IPS-20b (cell line): ENCODE measurements around the gene RPGR.

Source experiments
- H3K27ac ChIP-seq: one replicate; pipeline ENCODE4 v1.5.1; 2013; ENCODE audit warnings: low read length
- H3K27me3 ChIP-seq: 2 replicates; pipeline ENCODE4 v1.6.1; 2013; ENCODE audit warnings: mild to moderate bottlenecking, low read length, inconsistent platforms; ENCODE audit not compliant: insufficient read depth
- H3K36me3 ChIP-seq: 2 replicates; pipeline ENCODE4 v1.6.1; 2013; ENCODE audit warnings: low read depth, mild to moderate bottlenecking, inconsistent platforms, low read length, moderate library complexity; ENCODE audit not compliant: insufficient read depth
- H3K4me1 ChIP-seq: 2 replicates; pipeline ENCODE4 v1.6.1; 2013; ENCODE audit warnings: mild to moderate bottlenecking, control low read depth, inconsistent platforms, low read length, moderate library complexity; ENCODE audit not compliant: insufficient read depth
- H3K4me3 ChIP-seq: 2 replicates; pipeline ENCODE4 v1.5.1; 2013; ENCODE audit warnings: mild to moderate bottlenecking, low read length, inconsistent platforms
- H3K9ac ChIP-seq: 2 replicates; pipeline ENCODE4 v1.6.1; 2013; ENCODE audit warnings: low read depth, mild to moderate bottlenecking, inconsistent platforms, low read length, moderate library complexity
- H3K9me3 ChIP-seq: 2 replicates; pipeline ENCODE4 v1.6.1; 2013; ENCODE audit warnings: mild to moderate bottlenecking, low read depth, low read length, inconsistent platforms; ENCODE audit not compliant: insufficient read depth

Gene RPGR

GRCh38 chrX:38318196-38318595 lies 9.1 kb downstream of the RPGR start:
- H3K27me3 ChIP-seq, result no peaks in the 10 kb centered on the region
- 0 out of 2 replicates have a peak, but pooled peaks cover 7% of the 10 kb centered on the region for H3K36me3 ChIP-seq
- no peak overlapping the region for H3K27ac ChIP-seq
- no peaks in the 10 kb centered on the region for H3K4me1 ChIP-seq
- H3K4me3 ChIP-seq, result no peak overlapping the region
- H3K9ac ChIP-seq, result no peak overlapping the region
- H3K9me3 ChIP-seq, result no peaks in the 10 kb centered on the region

- Histone ChIP-seq H3K4me3 (no peak overlapping the region), H3K4me1 (no peaks in the 10 kb centered on the region), H3K36me3 (0 out of 2 replicates have a peak, but pooled peaks cover 7% of the 10 kb centered on the region), H3K27me3 (no peaks in the 10 kb centered on the region), H3K9me3 (no peaks in the 10 kb centered on the region), H3K27ac (no peak overlapping the region), H3K9ac (no peak overlapping the region)
Observed at GRCh38 chrX:38315186-38315585, 12.1 kb downstream of the RPGR start.

GRCh38 chrX:38313190-38313589 lies 14.1 kb downstream of the RPGR start:
- H3K9ac ChIP-seq, result no peak overlapping the region

GRCh38 chrX:38312436-38312835 lies 14.9 kb downstream of the RPGR start:
- no peaks in the 10 kb centered on the region for H3K4me1 ChIP-seq
- H3K4me3 ChIP-seq, result no peak overlapping the region
- H3K27me3 ChIP-seq, result no peaks in the 10 kb centered on the region
- H3K9ac ChIP-seq, result no peak overlapping the region
- H3K9me3 ChIP-seq, result no peaks in the 10 kb centered on the region
- 0 out of 2 replicates have a peak, but pooled peaks cover 7% of the 10 kb centered on the region for H3K36me3 ChIP-seq
- H3K27ac ChIP-seq, result no peak overlapping the region

More at GRCh38 chrX:38313190-38313589, 14.1 kb downstream of the RPGR start:
- no peaks in the 10 kb centered on the region for H3K27me3 ChIP-seq
- 0 out of 2 replicates have a peak, but pooled peaks cover 7% of the 10 kb centered on the region for H3K36me3 ChIP-seq
- H3K27ac ChIP-seq, result no peak overlapping the region
- no peaks in the 10 kb centered on the region for H3K9me3 ChIP-seq
- no peak overlapping the region for H3K4me3 ChIP-seq
- H3K4me1 ChIP-seq, result no peaks in the 10 kb centered on the region

- H3K4me1 ChIP-seq, result no peaks in the 10 kb centered on the region
- H3K9ac ChIP-seq, result no peak overlapping the region
- no peak overlapping the region for H3K4me3 ChIP-seq
- no peaks in the 10 kb centered on the region for H3K9me3 ChIP-seq
- no peak overlapping the region for H3K27ac ChIP-seq
- H3K27me3 ChIP-seq, result no peaks in the 10 kb centered on the region
- H3K36me3 ChIP-seq, result 0 out of 2 replicates have a peak, but pooled peaks cover 7% of the 10 kb centered on the region
Observed at GRCh38 chrX:38311743-38312142, 15.6 kb downstream of the RPGR start.

GRCh38 chrX:38305971-38306370 lies 21.3 kb downstream of the RPGR start:
- no peak overlapping the region for H3K4me3 ChIP-seq
- no peak overlapping the region for H3K9ac ChIP-seq
- no peak overlapping the region for H3K27ac ChIP-seq
- H3K4me1 ChIP-seq, result no peaks in the 10 kb centered on the region
- H3K27me3 ChIP-seq, result no peaks in the 10 kb centered on the region
- H3K9me3 ChIP-seq, result no peaks in the 10 kb centered on the region
- no peaks in the 10 kb centered on the region for H3K36me3 ChIP-seq

- no peak overlapping the region for H3K9ac ChIP-seq
- H3K4me1 ChIP-seq, result no peaks in the 10 kb centered on the region
- H3K9me3 ChIP-seq, result no peaks in the 10 kb centered on the region
- no peaks in the 10 kb centered on the region for H3K36me3 ChIP-seq
- H3K27ac ChIP-seq, result no peak overlapping the region
- H3K27me3 ChIP-seq, result no peaks in the 10 kb centered on the region
- no peak overlapping the region for H3K4me3 ChIP-seq
Observed at GRCh38 chrX:38304010-38304409, 23.3 kb downstream of the RPGR start.

- no peaks in the 10 kb centered on the region for H3K9me3 ChIP-seq
- no peak overlapping the region for H3K9ac ChIP-seq
- H3K27ac ChIP-seq, result no peak overlapping the region
- H3K4me3 ChIP-seq, result peak overlapping the region; percentile 32; the same call in 1 of the 2 replicates
- no peaks in the 10 kb centered on the region for H3K36me3 ChIP-seq
- H3K4me1 ChIP-seq, result no peaks in the 10 kb centered on the region
- H3K27me3 ChIP-seq, result no peaks in the 10 kb centered on the region
Observed at GRCh38 chrX:38293741-38294140, 33.6 kb downstream of the RPGR start.

GRCh38 chrX:38287674-38288073 lies 39.6 kb downstream of the RPGR start:
- Histone ChIP-seq H3K4me3 (no peak overlapping the region), H3K4me1 (no peaks in the 10 kb centered on the region)

GRCh38 chrX:38285649-38286048 lies 41.7 kb downstream of the RPGR start:
- H3K4me3 ChIP-seq, result no peak overlapping the region
- H3K36me3 ChIP-seq, result no peaks in the 10 kb centered on the region
- H3K27ac ChIP-seq, result no peak overlapping the region
- H3K27me3 ChIP-seq, result no peaks in the 10 kb centered on the region
- no peaks in the 10 kb centered on the region for H3K4me1 ChIP-seq
- H3K9ac ChIP-seq, result no peak overlapping the region
- H3K9me3 ChIP-seq, result no peaks in the 10 kb centered on the region

More at GRCh38 chrX:38287674-38288073, 39.6 kb downstream of the RPGR start:
- Histone ChIP-seq H3K9ac (no peak overlapping the region), H3K9me3 (no peaks in the 10 kb centered on the region), H3K27ac (no peak overlapping the region), H3K27me3 (no peaks in the 10 kb centered on the region), H3K36me3 (no peaks in the 10 kb centered on the region)

GRCh38 chrX:38282049-38282448 lies 45.3 kb downstream of the RPGR start:
- H3K36me3 ChIP-seq, result no peaks in the 10 kb centered on the region
- no peaks in the 10 kb centered on the region for H3K9me3 ChIP-seq
- no peak overlapping the region for H3K9ac ChIP-seq
- no peak overlapping the region for H3K4me3 ChIP-seq
- no peak overlapping the region for H3K27ac ChIP-seq
- H3K27me3 ChIP-seq, result no peaks in the 10 kb centered on the region
- peaks cover 7% of the 10 kb centered on the region; the same call in 1 of the 2 replicates for H3K4me1 ChIP-seq

GRCh38 chrX:38279188-38279587 lies 48.1 kb downstream of the RPGR start:
- no peak overlapping the region for H3K4me3 ChIP-seq
- no peak overlapping the region for H3K9ac ChIP-seq
- H3K27ac ChIP-seq, result no peak overlapping the region
- H3K4me1 ChIP-seq, result peaks cover 7% of the 10 kb centered on the region
- H3K36me3 ChIP-seq, result no peaks in the 10 kb centered on the region
- H3K27me3 ChIP-seq, result no peaks in the 10 kb centered on the region
- no peaks in the 10 kb centered on the region for H3K9me3 ChIP-seq
